ENCODE results near the gene NEK9. TPM values are rescaled to one million over a fixed set of nuclear protein-coding genes. Genes with fewer than 3 reads are reported as not detected.
A peak's percentile ranks its signal among the peaks of the same experiment; 100 is the strongest.

The NEK9 gene
- total and polyA plus RNA-seq, 4 donors = 23.1 to 76.3 (median 53.3) TPM

DNA sequence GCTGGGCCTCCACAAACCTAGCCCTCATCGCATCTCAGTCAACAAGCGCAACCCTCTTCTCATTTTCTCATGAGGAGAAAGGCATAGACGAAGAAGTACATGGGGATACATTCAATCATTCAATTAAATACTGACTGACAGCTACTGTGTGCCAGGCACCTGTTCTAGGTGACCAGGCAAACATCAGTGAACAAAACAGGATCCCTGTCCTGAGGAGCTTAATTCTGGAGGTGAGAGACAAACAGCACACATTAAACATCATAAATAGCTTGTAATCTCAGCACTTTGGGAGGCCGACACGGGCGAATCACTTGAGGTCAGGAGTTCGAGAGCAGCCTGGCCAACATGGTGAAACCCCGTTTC is 62.7 kb downstream of the NEK9 start:
- Histone ChIP-seq H3K9ac (ENCODE audit: insufficient read depth in 1 of 2, low read length in 2 of 2) (peak overlapping the region in 1 of 2 donors; percentile 40), H3K36me3 (ENCODE audit: control insufficient read depth in 4 of 4, insufficient read depth in 4 of 4, low read length in 4 of 4) (peaks cover 0 to 6% (median 3%) of the 10 kb centered on the region in 4 donors), H3K4me1 (ENCODE audit: control insufficient read depth in 5 of 5, insufficient read depth in 5 of 5, low read length in 5 of 5) (peaks cover 0 to 20% (median 8%) of the 10 kb centered on the region in 5 donors), H3K4me3 (peak overlapping the region; percentile 72), H3K27me3 (ENCODE audit: control insufficient read depth in 3 of 3, insufficient read depth in 3 of 3, low read length in 2 of 3) (no peaks in the 10 kb centered on the region), H3K27ac (ENCODE audit: low read depth in 1 of 2, low read length in 1 of 2) (peak overlapping the region in 1 of 2 donors; percentile 83), H3K9me3 (ENCODE audit: control insufficient read depth in 4 of 4, insufficient read depth in 3 of 4, low read length in 3 of 4) (peaks cover 0 to 4% (median 0%) of the 10 kb centered on the region in 4 donors)
- TF ChIP-seq, protein P1, sequence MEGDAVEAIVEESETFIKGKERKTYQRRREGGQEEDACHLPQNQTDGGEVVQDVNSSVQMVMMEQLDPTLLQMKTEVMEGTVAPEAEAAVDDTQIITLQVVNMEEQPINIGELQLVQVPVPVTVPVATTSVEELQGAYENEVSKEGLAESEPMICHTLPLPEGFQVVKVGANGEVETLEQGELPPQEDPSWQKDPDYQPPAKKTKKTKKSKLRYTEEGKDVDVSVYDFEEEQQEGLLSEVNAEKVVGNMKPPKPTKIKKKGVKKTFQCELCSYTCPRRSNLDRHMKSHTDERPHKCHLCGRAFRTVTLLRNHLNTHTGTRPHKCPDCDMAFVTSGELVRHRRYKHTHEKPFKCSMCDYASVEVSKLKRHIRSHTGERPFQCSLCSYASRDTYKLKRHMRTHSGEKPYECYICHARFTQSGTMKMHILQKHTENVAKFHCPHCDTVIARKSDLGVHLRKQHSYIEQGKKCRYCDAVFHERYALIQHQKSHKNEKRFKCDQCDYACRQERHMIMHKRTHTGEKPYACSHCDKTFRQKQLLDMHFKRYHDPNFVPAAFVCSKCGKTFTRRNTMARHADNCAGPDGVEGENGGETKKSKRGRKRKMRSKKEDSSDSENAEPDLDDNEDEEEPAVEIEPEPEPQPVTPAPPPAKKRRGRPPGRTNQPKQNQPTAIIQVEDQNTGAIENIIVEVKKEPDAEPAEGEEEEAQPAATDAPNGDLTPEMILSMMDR (IDR thresholded peaks at IDR 0.05; ENCODE audit: control extremely low read depth, extremely low read depth) = no peak
- 57 to 58% methylated on average over 8 of the region's 8 CpGs for WGBS, 2 donors
- ATAC-seq (ENCODE audit: insufficient read depth, low FRiP score) (no peak), DNase-seq (no peak)

DNA sequence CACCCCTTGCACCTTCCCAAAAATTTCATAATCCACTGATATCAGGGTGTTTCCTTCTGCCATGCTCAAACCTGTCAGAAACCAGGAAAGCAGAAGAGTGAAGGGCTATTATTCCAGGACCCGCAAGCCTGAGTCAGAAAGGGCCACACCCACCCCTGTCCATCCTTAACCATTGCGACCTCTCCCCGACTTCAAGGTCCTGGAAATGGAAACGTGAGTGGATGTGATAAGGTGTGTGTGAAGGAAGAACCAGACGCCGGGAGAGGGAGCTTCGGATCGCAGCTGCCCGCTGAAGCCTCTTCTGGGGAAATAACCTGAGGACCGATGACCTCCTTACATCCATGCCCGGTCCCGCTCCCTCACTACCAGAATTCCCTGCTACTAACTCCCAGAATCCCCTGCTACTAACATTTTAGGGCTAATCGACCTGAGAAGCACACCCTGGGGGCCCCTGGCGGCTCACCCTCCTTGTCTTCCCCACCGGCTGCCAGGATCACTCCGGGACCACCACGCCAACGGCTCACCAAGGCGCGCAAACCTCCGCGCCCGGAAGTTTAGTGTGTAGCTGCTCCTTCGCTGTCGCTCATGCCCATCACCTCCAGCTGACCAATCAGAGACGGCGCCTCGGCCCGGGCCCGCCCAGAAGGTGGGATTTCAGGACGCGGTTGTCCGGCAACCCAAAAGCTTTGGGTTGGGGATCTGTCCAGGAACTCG is 63.2 kb downstream of the NEK9 start, which contains the start of gene ACYP1:
Gene ACYP1, minus strand, starts transcription at position 534 of the 714 bp plus-strand sequence. Its CDS starts 471 bp downstream, at position 63.
- Histone ChIP-seq H3K9ac (ENCODE audit: insufficient read depth in 1 of 2, low read length in 2 of 2) (peak within 1 kb of the TSS; percentile 44 to 90), H3K27ac (ENCODE audit: low read depth in 1 of 2, low read length in 1 of 2) (peak within 1 kb of the TSS; percentile 64 to 83), H3K4me1 (ENCODE audit: control insufficient read depth in 5 of 5, insufficient read depth in 5 of 5, low read length in 5 of 5) (peaks cover 0 to 17% (median 8%) of the 10 kb centered on the region in 5 donors), H3K9me3 (ENCODE audit: control insufficient read depth in 4 of 4, insufficient read depth in 3 of 4, low read length in 3 of 4) (peaks cover 0 to 4% (median 0%) of the 10 kb centered on the region in 4 donors), H3K27me3 (ENCODE audit: control insufficient read depth in 3 of 3, insufficient read depth in 3 of 3, low read length in 2 of 3) (no peaks in the 10 kb centered on the region), H3K36me3 (ENCODE audit: control insufficient read depth in 4 of 4, insufficient read depth in 4 of 4, low read length in 4 of 4) (peaks cover 0 to 6% (median 3%) of the 10 kb centered on the region in 4 donors), H3K4me3 (peak within 1 kb of the TSS; percentile 72)
- ATAC-seq (ENCODE audit: insufficient read depth, low FRiP score) (peak; percentile 96), DNase-seq (peak; percentile 94 to 96 (median 95))
- 1% methylated on average over 34 of the region's 34 CpGs for whole genome bisulfite sequencing, 2 donors
- TF ChIP-seq, protein P1 (IDR thresholded peaks at IDR 0.05; ENCODE audit: control extremely low read depth, extremely low read depth) = no peak

GRCh38 chr14:75063013-75063412 is 63.8 kb downstream of the NEK9 start:
- no peaks in the 10 kb centered on the region for H3K27me3 ChIP-seq (ENCODE audit: control insufficient read depth in 3 of 3, insufficient read depth in 3 of 3, low read length in 2 of 3)
- H3K27ac ChIP-seq (ENCODE audit: low read depth in 1 of 2, low read length in 1 of 2) = peak overlapping the region in 1 of 2 donors; percentile 35
- peak overlapping the region; percentile 44 to 90 for H3K9ac ChIP-seq (ENCODE audit: insufficient read depth in 1 of 2, low read length in 2 of 2)
- peaks cover 0 to 6% (median 3%) of the 10 kb centered on the region in 4 donors for H3K36me3 ChIP-seq (ENCODE audit: control insufficient read depth in 4 of 4, insufficient read depth in 4 of 4, low read length in 4 of 4)
- 25 to 37% methylated on average over 5 of the region's 5 CpGs for WGBS, 2 donors
- peaks cover 0 to 4% (median 0%) of the 10 kb centered on the region in 4 donors for H3K9me3 ChIP-seq (ENCODE audit: control insufficient read depth in 4 of 4, insufficient read depth in 3 of 4, low read length in 3 of 4)
- TF ChIP-seq, protein P1 (IDR thresholded peaks at IDR 0.05; ENCODE audit: control extremely low read depth, extremely low read depth) = no peak
- peak overlapping the region; percentile 72 for H3K4me3 ChIP-seq
- H3K4me1 ChIP-seq (ENCODE audit: control insufficient read depth in 5 of 5, insufficient read depth in 5 of 5, low read length in 5 of 5) = peaks cover 0 to 10% (median 8%) of the 10 kb centered on the region in 5 donors
- ATAC-seq (ENCODE audit: insufficient read depth, low FRiP score) (no peak), DNase-seq (no peak)

Data from lung (tissue), 12 donors.